GM12878 (cell line): Measurements from ENCODE around the gene GALNT9.

Experiments
- NBN ChIP-seq: fragments of 450-650 bp; IDR thresholded peaks from 2 replicates; pipeline ENCODE4 v1.6.1; 2016
- YY1 ChIP-seq: IDR thresholded peaks from 2 replicates; pipeline ENCODE4 v1.6.1; 2011; ENCODE audit warnings: low read depth, mild to moderate bottlenecking, low read length
- TF ChIP-seq, protein P1 (sequence below), 3 experiments: IDR thresholded peaks in 2 of 3; conservative IDR thresholded peaks in 1 of 3; 2 replicates each; pipeline ENCODE4 v1.5.1; 2011; ENCODE audit warnings: low read depth in 3 of 3, low read length in 3 of 3, mild to moderate bottlenecking in 3 of 3, control low read depth in 2 of 3, moderate library complexity in 2 of 3, inconsistent platforms in 1 of 3, mixed read lengths in 1 of 3; ENCODE audit not compliant: control insufficient read depth in 2 of 3, insufficient read depth in 1 of 3; ENCODE audit errors: extremely low read depth in 1 of 3

DNA sequence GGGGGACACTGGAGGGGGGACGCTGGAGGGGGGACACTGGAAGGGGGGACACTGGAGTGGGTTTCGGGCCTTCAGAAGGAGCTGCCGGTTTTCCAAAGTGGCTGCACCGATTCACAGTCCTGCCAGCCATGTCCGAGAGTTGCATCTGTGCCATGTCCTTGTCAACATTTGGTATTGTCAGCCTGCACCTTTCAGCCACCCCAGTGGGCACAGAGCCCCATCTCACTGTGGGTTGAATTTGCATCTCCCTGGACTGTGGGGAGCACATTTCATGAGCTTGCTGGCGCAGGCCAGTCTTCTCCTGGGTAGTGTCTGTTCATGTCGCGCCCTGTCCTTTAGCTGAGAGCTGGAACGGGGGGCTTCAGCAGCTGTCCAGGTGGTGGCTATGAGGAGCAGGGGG lies 72.7 kb downstream of the GALNT9 start:
- TF ChIP-seq, protein P1, sequence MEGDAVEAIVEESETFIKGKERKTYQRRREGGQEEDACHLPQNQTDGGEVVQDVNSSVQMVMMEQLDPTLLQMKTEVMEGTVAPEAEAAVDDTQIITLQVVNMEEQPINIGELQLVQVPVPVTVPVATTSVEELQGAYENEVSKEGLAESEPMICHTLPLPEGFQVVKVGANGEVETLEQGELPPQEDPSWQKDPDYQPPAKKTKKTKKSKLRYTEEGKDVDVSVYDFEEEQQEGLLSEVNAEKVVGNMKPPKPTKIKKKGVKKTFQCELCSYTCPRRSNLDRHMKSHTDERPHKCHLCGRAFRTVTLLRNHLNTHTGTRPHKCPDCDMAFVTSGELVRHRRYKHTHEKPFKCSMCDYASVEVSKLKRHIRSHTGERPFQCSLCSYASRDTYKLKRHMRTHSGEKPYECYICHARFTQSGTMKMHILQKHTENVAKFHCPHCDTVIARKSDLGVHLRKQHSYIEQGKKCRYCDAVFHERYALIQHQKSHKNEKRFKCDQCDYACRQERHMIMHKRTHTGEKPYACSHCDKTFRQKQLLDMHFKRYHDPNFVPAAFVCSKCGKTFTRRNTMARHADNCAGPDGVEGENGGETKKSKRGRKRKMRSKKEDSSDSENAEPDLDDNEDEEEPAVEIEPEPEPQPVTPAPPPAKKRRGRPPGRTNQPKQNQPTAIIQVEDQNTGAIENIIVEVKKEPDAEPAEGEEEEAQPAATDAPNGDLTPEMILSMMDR (IDR thresholded peaks at IDR 0.05 in 2 of 3, conservative IDR thresholded peaks at IDR 0.05 in 1 of 3; ENCODE audit: control insufficient read depth in 2 of 3, extremely low read depth in 1 of 3, insufficient read depth in 1 of 3, low read depth in 3 of 3, low read length in 3 of 3), result no peak
- no peak for TF ChIP-seq YY1
- TF ChIP-seq NBN, result no peak
